Activated T-cell treated with anti-CD3 and anti-CD28 coated beads, Interleukin-2, amount 50 U/mL, for 72 hours (primary cell): ENCODE measurements around the gene SERPINB2. TPM values are rescaled to one million over a fixed set of nuclear protein-coding genes. Genes with fewer than 3 reads are reported as not detected.

Experiments used
- ATAC-seq, 2 donors: fragments of 150-1000 bp; cut with Tn5 transposase; replicated peaks in 1 of 2; 2 replicates each; pipeline ENCODE4 v1.10.0; 2021; ENCODE audit warnings: moderate library complexity in 2 of 2, mild to moderate bottlenecking in 1 of 2
- DNase-seq, 2 donors: peaks; one replicate each; pipeline ENCODE4 v3.0.0; 2021 to 2022; ENCODE audit warnings: mixed read lengths in 1 of 2
- H3K27ac Mint-ChIP-seq: one replicate; pipeline ENCODE4 v1.8.0; 2022; ENCODE audit warnings: mild to moderate bottlenecking, moderate library complexity, mixed read lengths
- H3K27me3 Mint-ChIP-seq: one replicate; pipeline ENCODE4 v1.8.0; 2022; ENCODE audit warnings: low read depth, mixed read lengths
- H3K36me3 Mint-ChIP-seq, 2 donors: one replicate each; pipeline ENCODE4 v1.8.0; 2022; ENCODE audit warnings: mixed read lengths in 2 of 2, mild to moderate bottlenecking in 1 of 2; ENCODE audit not compliant: insufficient read depth in 2 of 2
- H3K4me1 Mint-ChIP-seq: one replicate; pipeline ENCODE4 v1.8.0; 2022; ENCODE audit warnings: low read depth, mixed read lengths
- H3K4me3 Mint-ChIP-seq, 2 donors: one replicate each; pipeline ENCODE4 v1.8.0; 2022; ENCODE audit warnings: mild to moderate bottlenecking in 2 of 2, mixed read lengths in 2 of 2, moderate library complexity in 2 of 2
- H3K9me3 Mint-ChIP-seq, 2 donors: one replicate each; pipeline ENCODE4 v1.8.0; 2022; ENCODE audit warnings: mixed read lengths in 2 of 2
- total RNA-seq, 2 donors: library from RNA; stranded (reverse); gene quantifications; one replicate each; pipeline ENCODE4 v1.2.3, GENCODE V29; 2022

SERPINB2 gene
- total RNA-seq, 2 donors from 2014 or later, result not detected

DNA sequence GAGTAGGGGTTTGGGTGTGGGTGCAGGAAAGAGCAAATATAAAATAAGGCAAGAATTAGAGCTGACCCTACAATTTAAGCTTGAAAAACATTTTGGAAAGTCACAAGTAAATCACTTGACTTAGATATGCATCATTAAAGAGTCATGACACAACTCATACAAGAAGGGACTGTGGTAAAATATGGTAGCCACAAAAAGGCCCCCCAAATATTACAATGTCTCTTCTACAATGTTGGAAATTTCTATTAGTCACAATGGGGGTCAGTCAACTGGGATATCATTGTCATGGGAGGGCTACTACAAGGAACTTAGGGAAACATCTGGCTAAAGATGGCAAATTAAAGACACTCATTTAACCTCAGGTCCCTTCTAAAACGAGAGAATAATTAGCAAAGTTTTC, 15.7 kb upstream of the SERPINB2 start:
- Mint-ChIP-seq H3K4me3 (no peak overlapping the region), H3K4me1 (no peaks in the 10 kb centered on the region), H3K36me3 (no peaks in the 10 kb centered on the region), H3K27ac (no peak overlapping the region), H3K27me3 (peaks cover 15% of the 10 kb centered on the region), H3K9me3 (no peaks in the 10 kb centered on the region)
- ATAC-seq (no peak), DNase-seq (no peak)

DNA sequence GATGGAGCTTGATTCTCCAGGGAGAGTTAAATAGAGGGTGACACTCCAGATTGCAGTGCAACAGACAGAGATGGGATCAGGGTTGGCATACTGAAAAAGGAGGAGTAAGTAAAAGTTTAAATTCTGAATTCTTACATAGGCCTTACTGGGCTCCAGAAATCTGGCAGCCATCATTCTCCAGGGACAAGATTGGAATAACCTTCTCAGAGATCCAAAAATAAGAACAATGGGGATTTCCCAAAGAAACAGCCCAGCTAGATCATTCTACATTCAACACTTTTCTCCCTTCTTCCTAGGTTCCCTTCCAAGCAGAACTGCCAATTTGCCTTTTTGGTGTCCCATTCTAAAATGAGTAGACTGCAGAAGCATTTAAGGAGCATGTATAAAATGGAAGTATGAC, 14.9 kb upstream of the SERPINB2 start:
- no peaks in the 10 kb centered on the region for H3K36me3 Mint-ChIP-seq
- H3K27me3 Mint-ChIP-seq, result peaks cover 15% of the 10 kb centered on the region
- H3K9me3 Mint-ChIP-seq, result no peaks in the 10 kb centered on the region
- ATAC-seq, result no peak
- DNase-seq, result no peak
- no peak overlapping the region for H3K27ac Mint-ChIP-seq
- H3K4me3 Mint-ChIP-seq, result no peak overlapping the region
- H3K4me1 Mint-ChIP-seq, result no peaks in the 10 kb centered on the region

DNA sequence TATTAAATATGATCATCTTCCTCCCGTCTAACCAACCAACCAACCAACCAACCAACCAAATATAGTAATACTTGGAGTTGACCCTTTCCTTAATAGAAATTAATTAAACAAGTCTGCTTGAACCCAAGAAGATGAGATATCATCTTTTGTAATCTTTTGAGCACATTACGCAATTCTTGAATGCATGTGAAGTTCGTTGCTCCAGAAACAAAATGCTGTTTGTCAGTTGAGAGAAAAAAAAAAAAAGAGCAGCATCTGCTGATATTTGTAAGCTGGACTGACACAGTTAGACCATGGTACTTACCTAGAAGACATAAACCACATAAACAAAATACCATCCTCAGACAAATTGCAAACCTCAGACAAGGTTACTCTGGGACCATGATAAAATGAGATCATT, 9.2 kb upstream of the SERPINB2 start:
- Mint-ChIP-seq H3K27me3 (peaks cover 10% of the 10 kb centered on the region), H3K27ac (no peak overlapping the region), H3K4me1 (peaks cover 11% of the 10 kb centered on the region), H3K9me3 (no peaks in the 10 kb centered on the region), H3K4me3 (no peak overlapping the region), H3K36me3 (no peaks in the 10 kb centered on the region)
- ATAC-seq, result no peak
- DNase-seq, result no peak

DNA sequence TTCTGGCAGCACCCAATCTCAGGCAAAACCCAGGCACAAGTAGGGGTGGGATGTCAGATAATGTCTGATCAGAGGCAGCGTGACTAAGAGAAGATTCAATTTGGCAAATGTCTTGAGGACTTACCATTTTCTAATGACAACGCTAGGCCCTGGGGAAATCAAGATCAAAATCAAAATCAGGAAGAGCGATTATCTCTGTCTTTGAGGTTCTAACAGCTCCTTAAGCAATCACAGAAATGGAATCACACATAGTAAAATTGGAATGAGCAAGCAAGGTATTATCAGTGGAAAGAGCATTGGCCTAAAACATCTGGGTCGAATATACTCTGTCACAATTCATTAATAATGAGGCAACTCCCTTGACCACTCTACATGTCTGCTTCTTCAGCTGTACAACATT, 8.6 kb upstream of the SERPINB2 start:
- Mint-ChIP-seq H3K36me3 (no peaks in the 10 kb centered on the region), H3K4me3 (no peak overlapping the region), H3K27ac (no peak overlapping the region), H3K27me3 (peaks cover 10% of the 10 kb centered on the region), H3K9me3 (no peaks in the 10 kb centered on the region), H3K4me1 (peaks cover 11% of the 10 kb centered on the region)
- no peak for DNase-seq
- no peak for ATAC-seq

DNA sequence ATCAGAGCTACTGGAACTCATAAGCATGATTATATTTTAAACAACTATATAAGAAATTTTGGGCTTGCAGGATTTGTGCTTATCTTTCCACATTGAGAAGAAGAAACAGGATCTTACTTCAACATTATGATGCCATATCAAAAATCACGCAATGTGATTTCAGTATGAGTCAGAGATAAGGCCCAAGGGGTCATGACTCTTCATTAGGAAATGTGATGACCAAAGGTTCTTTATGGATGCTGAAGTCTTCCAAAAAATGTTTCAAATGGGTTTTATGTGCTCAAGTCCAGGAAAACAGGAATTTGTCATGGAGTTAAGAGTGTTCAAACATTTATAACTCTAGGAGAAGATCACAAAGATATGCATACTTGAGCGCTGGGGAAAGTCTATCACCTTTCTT, 7.8 kb upstream of the SERPINB2 start:
- DNase-seq (no peak), ATAC-seq (no peak)
- Mint-ChIP-seq H3K27me3 (peaks cover 16% of the 10 kb centered on the region), H3K27ac (no peak overlapping the region), H3K9me3 (no peaks in the 10 kb centered on the region), H3K4me3 (no peak overlapping the region), H3K36me3 (no peaks in the 10 kb centered on the region), H3K4me1 (peaks cover 11% of the 10 kb centered on the region)

DNA sequence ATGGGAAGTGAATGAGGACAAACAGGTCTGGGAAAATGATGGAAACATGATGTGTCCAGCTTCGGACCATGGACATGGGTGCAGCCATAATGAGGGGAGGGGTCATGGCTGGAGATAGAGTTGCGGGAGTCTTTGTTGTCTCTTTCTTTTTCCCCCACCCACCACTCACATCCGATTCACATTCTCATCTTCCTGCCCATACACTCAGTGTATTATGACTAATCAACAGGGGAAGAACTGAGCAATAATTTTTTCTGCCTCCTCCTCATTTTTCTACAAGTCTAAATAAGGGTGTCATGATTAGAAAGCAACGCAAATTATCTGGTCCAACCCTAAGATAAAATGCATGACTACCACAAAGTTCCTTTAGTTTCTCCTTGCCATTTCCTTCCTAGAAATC, 5.7 kb upstream of the SERPINB2 start:
- Mint-ChIP-seq H3K4me1 (peaks cover 11% of the 10 kb centered on the region), H3K9me3 (no peaks in the 10 kb centered on the region), H3K27ac (no peak overlapping the region), H3K4me3 (peak overlapping the region in 1 of 2 donors; percentile 42), H3K36me3 (no peaks in the 10 kb centered on the region), H3K27me3 (peaks cover 27% of the 10 kb centered on the region)
- ATAC-seq, result peak; percentile 60 to 81
- DNase-seq, result peak in 1 of 2 donors; percentile 14

DNA sequence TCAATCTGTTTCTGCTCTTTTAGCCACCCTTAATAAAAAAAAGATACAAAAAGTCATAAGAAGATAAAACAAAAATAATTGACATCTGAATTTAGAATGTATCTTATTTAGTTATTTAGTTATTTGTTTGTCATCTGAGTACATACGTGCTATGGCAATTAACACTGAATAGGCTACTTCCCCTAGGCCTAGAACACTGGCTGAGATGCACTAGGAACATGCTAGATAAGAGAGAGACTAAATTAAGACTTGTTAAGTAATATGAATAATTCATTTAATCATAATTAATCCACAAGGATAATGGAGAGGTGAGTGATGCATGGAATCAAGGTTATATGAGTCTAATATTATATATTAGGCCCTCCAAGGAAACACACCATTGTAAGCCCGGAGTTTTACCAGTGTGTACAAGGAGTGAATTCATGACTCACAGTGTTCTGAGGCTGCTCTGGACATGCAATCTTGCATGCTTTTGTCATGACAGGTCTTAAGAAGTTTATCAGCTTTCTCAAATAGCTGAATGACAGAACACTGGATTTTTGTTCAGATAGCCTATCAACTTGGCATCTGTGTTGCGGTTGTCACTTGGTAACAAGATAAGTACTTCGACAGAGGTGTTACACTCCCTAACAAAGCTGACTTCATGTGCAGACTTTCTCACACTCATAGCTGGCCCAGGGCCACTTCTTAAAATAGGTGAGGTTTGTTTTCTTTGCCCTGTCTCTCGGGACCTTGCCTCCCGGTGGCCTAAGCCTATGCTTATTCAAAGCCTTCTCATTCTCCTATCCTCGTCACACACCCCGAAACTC, 5.0 kb upstream of the SERPINB2 start:
- no peak overlapping the region for H3K4me3 Mint-ChIP-seq
- ATAC-seq, result peak; percentile 32 to 57
- H3K9me3 Mint-ChIP-seq, result no peaks in the 10 kb centered on the region
- H3K27me3 Mint-ChIP-seq, result peaks cover 27% of the 10 kb centered on the region
- no peak for DNase-seq
- H3K27ac Mint-ChIP-seq, result no peak overlapping the region
- H3K4me1 Mint-ChIP-seq, result peaks cover 15% of the 10 kb centered on the region
- no peaks in the 10 kb centered on the region for H3K36me3 Mint-ChIP-seq

DNA sequence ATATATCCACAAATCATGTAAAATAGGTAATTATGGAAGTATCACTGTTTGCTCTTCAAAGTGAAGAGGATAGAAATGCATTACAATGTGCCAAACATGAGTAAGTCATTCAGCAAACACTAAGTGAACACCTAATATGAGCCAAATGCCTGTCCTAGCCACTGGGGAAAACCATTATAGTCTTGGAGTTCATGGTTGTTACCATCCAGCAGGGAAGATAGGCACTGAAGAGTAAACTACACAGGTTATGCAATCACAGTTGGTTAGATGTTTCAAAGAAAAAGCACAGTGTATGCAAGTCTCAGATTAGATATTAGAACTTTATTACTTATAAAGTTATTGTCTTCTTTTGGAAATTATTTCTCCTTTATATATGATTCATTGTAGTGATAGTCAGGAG, 3.9 kb upstream of the SERPINB2 start:
- peaks cover 18% of the 10 kb centered on the region for H3K27me3 Mint-ChIP-seq
- peaks cover 17% of the 10 kb centered on the region for H3K4me1 Mint-ChIP-seq
- no peaks in the 10 kb centered on the region for H3K9me3 Mint-ChIP-seq
- ATAC-seq (no peak), DNase-seq (no peak)
- H3K27ac Mint-ChIP-seq, result no peak overlapping the region
- H3K36me3 Mint-ChIP-seq, result no peaks in the 10 kb centered on the region
- H3K4me3 Mint-ChIP-seq, result no peak overlapping the region

DNA sequence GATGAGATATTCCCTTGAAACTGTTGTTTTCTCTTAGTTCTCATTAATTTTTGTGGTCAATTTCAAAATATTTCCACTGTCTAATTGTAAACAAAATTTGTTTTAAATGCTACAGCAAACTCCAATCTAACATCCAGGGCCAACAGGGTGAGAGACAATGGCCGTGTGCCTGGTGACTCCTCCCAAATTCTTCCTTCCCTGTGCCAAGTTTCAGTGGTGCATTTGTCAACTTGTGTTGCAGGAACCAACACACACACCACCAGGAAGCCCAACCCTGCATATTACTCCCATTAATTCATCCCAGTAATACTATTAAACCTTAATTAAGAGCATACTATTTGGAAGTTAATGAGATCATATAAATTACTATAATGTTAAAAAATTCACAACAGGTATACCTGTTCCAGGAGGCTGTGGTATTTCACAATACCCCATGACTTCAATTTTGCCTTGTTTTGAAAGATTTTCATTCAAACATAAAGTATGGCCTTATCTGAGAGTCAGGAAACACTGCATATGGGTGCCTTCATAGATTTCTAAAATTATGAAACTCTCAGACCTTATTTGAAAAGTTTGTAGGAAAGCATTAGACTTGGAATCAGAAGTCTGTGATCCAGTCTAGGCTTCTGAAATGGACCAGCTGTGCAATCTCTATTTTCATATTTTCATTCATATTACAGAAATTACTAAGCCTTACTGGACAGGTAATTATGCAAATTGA, 1.1 kb downstream of the SERPINB2 start:
- Mint-ChIP-seq H3K4me3 (no peak overlapping the region), H3K27ac (no peak overlapping the region), H3K36me3 (no peaks in the 10 kb centered on the region), H3K4me1 (peaks cover 6% of the 10 kb centered on the region), H3K27me3 (peaks cover 39% of the 10 kb centered on the region), H3K9me3 (no peaks in the 10 kb centered on the region)
- ATAC-seq (no peak), DNase-seq (no peak)

DNA sequence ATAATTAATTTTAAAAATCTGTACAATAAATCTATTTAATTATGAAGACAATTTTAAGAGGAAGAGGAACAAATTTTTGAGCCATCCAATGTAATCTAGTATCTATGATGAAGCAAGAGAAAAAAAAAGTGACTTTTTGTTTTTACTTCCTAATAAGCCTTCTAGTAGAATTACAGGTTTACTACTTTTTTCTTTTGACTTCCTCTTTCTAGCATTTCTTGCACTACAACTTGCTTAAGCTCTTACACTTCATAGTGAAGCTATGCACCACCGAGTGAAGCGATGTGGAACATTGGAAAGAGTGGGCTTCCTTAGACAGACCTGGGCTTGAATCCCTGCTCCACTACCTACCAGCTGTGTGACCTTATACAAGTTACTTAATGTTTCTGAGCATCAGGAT, 2.1 kb downstream of the SERPINB2 start:
- no peaks in the 10 kb centered on the region for H3K9me3 Mint-ChIP-seq
- no peaks in the 10 kb centered on the region for H3K36me3 Mint-ChIP-seq
- H3K27me3 Mint-ChIP-seq, result peaks cover 43% of the 10 kb centered on the region
- H3K4me3 Mint-ChIP-seq, result no peak overlapping the region
- no peak for DNase-seq
- peaks cover 6% of the 10 kb centered on the region for H3K4me1 Mint-ChIP-seq
- H3K27ac Mint-ChIP-seq, result no peak overlapping the region
- ATAC-seq, result no peak

DNA sequence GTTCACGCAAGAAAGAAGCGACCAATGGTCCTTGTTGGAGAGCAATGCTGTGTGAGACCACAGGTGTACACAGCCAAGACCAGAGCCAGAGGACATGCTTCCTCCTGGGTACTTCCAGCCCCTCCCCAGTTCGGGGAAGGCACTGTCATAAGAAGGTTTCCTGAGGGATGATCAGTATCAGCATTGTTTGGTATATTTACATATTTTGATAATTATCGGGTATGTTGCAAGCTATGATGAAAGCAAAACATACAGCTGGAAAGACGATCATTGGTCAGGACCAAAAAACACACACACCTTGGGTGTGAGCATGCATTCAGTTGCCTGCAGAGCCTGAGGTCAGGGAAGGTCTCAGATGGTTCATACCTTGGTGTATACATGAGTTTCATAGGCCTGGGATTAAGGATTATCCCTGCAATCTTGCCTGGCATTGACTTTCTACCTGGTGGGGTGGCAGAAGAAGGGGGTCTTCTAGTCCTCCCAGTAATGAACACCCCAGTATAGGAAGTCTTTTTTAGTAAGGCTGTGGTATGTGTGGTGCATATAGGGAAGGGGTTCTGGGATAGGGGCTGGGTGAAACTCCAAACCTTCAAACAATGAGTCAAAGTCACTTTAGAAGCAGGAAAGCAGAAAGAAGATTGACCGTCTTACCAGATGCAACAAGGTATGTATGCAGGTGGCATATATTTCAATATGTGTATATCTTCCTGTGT, 2.9 kb downstream of the SERPINB2 start:
- Mint-ChIP-seq H3K9me3 (no peaks in the 10 kb centered on the region), H3K4me3 (no peak overlapping the region), H3K27ac (no peak overlapping the region), H3K4me1 (peaks cover 6% of the 10 kb centered on the region), H3K27me3 (peaks cover 48% of the 10 kb centered on the region), H3K36me3 (no peaks in the 10 kb centered on the region)
- DNase-seq (no peak), ATAC-seq (no peak)

DNA sequence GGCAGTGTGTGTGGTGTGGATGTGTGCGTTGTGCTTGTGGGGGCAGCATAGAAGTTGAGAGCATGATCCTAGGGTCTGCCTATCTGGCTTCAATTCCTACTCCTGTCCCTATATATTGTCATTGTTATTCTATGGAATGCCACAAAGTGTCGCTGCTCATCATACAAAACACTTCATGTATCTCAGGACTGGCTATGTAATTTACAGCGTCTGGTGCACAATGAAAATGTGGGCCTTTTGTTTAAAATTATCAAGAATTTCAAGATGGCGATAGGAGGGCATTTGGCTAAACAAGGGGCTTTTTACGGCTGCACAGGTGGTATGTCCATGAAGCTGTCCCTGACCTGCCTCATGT, 3.4 kb downstream of the SERPINB2 start:
- H3K27ac Mint-ChIP-seq, result no peak overlapping the region
- H3K4me3 Mint-ChIP-seq, result no peak overlapping the region
- peak; percentile 30 to 45 for ATAC-seq
- H3K4me1 Mint-ChIP-seq, result peaks cover 6% of the 10 kb centered on the region
- DNase-seq, result no peak
- H3K36me3 Mint-ChIP-seq, result no peaks in the 10 kb centered on the region
- H3K27me3 Mint-ChIP-seq, result peaks cover 44% of the 10 kb centered on the region
- no peaks in the 10 kb centered on the region for H3K9me3 Mint-ChIP-seq

DNA sequence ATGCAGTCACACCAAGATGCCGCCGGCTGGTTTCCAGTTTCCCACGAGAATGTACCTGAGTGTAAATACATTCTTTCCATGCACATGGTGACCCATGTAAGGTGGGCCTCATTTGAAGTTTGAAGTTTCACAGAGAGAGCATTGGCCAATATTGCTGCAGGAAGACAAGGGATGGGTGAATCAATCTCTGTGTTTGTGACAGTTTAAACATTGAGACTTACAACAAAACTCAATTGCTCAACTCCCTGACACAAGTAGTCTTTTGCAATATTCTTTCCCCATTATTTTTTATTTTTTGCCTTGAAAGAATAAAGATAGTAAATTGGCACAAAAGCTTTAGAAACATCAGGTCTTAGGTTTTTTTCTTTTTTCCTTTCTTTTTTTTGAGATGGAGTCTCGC, 5.1 kb downstream of the SERPINB2 start:
- no peak for DNase-seq
- H3K27me3 Mint-ChIP-seq, result peaks cover 45% of the 10 kb centered on the region
- H3K9me3 Mint-ChIP-seq, result no peaks in the 10 kb centered on the region

More for the DNA sequence above, 5.1 kb downstream of the SERPINB2 start:
- no peak for ATAC-seq
- H3K27ac Mint-ChIP-seq, result no peak overlapping the region
- H3K4me3 Mint-ChIP-seq, result no peak overlapping the region
- H3K36me3 Mint-ChIP-seq, result no peaks in the 10 kb centered on the region
- H3K4me1 Mint-ChIP-seq, result peaks cover 1% of the 10 kb centered on the region
